NCI-H2196 (cell line): ENCODE measurements around the gene GPT2.
"Not testable (repeated sequence)": the region's sequence is repeated elsewhere in the genome, so short reads cannot be mapped to it uniquely, and the experiment has no call there.

ENCODE experiments used
- DNase-seq: peaks from one replicate; lab custom pipeline; 2025; ENCODE audit not compliant: unreplicated experiment; lab: John Stamatoyannopoulos, UW

The GPT2 gene

DNA sequence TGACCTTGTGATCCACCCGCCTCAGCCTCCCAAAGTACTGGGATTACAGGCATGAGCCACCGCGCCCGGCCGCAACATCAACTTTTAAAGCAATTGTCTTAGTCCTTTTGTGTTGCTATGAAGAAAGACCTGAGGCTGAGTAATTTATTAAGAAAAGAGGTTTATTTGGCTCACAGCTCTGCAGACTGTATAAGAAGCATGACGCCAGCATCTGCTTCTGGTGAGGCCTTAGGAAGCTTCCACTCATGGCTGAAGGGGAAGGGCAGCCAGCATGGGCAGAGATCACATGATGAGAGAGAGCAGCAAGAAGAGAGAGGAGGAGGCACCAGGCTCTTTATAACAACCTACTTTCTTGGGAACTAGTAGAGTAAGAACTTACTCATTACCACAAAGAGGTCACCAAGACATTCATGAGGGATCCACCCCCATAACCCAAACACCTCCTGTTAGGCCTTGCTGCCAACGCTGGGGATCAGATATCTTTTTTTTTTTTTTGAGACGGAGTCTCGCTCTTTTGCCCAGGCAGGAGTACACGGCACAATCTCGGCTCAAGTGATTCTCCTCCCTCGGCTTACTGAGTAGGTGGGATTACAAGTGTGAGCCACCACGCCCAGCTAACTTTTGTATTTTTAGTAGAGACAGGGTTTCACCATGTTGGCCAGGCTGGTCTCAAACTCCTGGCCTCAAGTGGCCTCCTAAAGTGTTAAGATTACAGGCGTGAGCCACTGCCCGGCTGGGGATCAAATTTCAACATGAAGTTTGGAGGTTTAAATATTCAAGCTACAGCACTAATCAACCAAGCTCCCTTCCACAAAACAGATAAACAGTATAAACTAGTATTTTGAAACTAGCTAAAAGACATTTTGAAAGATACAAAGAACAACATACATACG lies 21.4 kb upstream of the GPT2 start:
- no peak for DNase-seq

DNA sequence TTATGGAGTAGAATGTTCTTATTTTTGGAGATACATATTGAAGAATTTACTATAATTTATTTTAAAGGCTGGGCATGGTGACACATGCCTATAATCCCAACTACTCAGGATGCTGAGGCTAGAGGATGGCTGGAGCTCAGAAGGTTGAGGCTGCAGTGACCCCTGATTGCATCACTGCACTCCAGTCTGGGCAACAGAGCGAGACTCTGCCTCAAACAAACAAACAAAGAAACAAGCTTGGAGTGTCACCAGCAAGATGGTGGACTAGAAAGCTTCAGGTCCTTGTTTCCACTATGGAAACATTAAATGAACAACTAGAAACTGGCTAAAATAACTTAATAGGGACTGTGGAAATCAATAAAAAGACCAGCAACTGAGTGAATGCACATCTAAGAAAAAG lies 17.9 kb upstream of the GPT2 start:
- no peak for DNase-seq

DNA sequence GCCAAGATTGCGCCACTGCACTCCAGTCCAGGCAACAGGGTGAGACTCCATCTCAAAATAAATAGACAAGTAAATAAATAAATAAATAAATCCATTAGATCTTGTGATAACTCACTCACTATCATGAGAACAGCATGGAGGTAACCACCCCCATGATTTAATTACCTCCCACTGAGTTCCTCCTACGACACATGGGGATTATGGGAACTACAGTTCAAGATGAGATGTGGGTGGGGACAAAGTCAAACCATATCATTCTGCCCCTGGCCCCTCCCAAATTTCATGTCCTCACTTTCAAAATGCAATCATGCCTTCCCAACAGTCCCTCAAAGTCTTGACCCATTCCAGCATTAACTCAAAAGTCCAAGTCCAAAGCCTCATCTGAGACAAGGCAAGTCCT lies 16.7 kb upstream of the GPT2 start:
- not testable (repeated sequence) for DNase-seq

DNA sequence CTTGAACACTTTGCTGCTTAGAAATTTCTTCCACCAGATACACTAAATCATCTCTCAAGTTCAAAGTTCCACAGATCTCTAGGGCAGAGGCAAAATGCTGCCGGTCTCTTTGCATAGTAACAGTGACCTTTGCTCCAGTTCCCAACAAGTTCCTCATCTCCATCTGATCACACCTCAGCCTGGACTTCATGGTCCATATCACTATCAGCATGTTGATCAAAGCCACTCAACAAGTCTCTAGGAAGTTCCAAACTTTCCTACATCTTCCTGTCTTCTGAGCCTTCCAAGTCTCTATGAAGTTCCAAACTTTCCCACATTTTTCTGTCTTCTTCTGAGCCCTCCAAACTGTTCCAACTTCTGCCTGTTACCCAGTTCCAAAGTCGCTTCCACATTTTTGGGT lies 15.3 kb upstream of the GPT2 start:
- DNase-seq, result not testable (repeated sequence)

DNA sequence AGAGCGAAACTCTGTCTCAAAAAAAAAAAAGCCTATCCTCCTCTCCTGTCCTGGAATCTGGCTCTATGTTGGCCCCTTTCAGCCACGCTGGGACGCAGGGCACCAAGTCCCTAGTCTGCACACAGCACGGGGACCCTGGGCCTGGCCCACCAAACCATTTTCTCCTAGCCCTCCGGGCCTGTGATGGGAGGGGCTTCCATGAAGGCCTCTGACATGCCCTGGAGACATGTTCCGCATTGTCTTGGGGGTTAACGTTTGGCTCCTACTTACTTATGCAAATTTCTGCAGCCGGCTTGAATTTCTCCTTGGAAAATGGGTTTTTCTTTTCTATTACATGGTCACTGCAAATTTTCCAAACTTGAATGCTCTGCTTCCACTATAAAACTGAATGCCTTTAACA lies 12.6 kb upstream of the GPT2 start:
- no peak for DNase-seq

DNA sequence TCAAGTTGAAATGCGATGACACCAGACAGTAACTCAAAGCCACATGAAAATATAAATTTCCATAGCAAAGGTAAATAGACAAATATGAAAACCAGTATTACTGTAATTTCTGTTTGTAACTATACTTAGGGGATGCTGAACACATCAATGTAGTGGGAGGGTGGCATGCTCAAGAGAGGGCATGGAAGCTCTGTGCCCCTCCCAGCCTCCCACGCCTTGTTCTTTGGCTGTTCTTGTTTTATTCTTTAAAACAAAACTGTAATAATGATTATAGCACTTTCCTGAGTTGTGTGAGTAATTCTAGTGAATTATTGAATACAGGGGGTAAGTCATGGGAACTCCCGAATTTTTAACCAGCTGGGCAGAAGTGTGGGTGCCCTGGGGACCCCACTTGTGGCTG lies 11.0 kb upstream of the GPT2 start:
- DNase-seq, result no peak

DNA sequence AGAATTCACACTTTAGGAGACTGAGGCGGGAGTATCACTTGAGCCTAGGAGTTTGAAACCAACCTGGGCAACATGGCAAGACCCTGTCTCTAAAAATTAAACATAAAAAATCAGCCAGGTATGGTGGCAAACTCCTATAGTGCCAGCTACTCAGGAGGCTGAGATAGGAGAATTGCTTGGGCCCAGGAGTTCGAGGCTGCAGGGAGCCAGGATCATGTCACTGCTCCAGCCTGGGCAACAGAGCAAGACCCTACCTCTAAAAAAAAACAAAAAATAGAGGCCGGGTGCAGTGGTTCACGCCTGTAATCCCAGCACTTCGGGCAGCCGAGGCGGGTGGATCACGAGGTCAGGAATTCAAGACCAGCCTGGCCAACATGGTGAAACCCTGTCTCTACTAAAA lies 8.9 kb upstream of the GPT2 start:
- no peak for DNase-seq

DNA sequence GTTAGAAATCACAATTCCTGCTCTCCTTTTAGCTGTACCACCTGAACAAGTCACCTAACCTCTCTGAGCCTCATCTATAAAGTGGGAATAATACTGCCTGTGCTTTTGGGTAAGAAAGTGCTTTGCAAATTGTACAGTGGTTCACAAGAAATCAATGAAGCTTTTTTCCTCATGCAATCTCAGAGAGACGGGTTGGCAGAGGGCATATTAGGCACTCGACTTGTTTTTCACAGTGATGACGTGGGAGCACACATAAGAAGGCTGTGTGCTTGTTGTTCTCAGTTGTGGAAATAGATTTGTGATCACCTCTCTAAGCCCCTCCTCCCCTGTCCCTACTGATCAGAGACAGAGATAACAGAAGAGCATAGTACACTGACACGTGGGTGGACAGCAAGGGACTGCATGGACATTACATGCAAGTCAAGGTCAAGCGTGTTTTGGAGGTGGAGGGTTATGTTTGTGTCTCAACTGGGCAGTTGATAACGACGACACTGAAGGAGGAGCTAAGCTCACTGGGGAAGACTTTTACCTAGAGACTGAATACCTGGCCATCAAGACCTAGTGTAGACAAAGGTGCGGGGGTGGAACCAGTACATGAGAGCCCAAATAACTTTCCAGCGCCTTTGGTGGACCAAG lies 1.7 kb upstream of the GPT2 start:
- DNase-seq, result no peak

DNA sequence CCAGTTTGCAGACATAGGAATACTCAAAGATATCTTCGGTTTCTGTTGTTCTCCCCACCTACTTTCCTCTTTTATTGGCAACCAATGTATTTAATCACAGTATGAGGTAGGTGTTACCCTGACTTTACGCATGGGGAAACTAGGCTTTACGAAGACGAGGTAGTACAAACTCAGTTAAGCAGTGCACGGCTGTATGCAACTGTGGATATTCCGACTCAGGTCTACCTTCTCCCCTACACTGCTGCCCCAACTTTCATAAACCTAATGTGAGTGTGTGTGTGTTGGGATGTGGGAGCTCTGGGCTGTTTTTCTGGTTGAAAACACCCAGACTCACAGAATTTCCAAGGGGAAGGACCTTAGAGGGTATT lies 1.2 kb upstream of the GPT2 start:
- no peak for DNase-seq

DNA sequence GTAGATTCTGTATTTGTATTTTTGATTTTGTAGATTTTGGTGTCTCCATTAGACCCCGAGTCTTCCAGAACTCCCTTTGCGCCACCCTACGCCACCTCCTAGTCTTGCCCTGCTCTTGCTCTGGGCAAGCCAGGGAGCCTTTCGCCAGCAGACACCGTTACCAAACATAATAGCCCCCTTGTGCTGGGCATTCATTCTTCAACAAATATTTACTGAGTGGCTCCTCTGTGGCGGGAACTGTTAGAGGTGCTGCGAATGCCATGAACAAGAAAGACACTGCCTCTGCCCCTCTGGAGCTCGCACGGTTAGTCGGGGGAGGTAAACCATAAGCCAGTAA lies 841 bp upstream of the GPT2 start:
- DNase-seq, result peak; percentile 29

DNA sequence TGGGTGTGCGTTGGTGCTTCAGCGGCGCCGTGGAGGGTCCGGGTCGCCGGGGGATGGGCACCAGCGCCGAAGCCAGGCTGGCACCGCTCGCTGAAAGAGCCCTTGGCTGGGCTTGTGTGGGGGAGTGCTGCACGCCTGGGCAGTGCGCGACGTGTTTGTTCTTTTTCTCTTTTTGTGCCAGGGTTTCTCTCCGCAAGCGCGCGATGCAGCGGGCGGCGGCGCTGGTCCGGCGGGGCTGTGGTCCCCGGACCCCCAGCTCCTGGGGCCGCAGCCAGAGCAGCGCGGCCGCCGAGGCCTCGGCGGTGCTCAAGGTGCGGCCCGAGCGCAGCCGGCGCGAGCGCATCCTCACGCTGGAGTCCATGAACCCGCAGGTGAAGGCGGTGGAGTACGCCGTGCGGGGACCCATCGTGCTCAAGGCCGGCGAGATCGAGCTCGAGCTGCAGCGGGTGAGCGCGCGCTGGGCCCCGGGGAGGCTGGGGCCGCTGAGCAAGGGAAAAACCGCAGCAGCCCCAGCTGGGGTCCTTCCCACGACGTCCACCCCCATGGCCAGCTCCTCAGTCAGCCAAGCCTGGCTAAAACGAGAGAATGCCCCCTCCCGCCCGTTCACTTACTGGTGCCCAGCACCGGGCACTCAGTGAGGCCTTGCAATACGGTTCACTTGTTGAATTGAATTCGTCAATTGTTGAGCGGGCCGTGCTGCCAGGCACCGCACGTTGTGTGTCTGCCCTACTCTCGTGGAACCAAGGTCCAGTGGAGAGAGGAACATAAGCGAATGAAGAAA lies 541 bp downstream of the GPT2 start:
- no peak for DNase-seq

DNA sequence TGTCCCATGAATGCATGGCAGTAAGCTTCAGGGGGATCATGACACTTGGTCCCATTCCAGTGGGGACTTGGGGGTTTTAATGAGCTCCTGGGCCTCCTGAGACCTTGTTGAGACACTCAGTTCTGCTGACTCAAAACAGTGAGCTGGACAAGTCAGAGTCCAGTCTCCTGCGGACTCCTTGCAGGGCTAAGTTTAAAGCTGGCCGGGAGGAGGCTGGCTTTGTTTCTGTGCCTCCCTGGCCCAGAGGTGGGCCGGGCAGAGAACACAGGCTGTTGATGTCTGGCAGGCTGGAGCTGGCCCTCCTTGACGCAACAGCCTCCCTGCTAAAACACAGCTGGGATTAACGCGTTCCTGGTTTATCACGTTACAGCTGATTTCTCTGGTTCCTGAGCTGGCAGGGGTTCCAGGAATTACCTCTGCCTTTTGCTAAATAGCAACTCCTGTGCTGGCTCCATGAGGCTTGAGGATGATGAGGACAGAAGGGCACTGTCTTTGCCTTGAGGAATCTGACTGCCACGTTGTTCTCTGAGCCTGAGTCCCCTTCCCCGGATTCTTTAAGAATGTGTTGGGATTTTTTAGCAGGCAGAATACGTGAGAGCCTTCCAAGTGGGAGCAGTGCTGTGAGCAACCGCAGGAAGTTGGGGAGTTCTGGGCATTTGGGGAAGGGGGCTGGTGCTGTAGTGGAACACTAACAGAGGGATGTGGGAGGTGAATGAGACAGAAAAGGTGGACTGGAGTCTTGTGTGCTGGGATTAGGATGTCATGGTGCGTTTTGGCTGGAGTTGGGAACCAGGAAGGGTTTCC lies 2.0 kb downstream of the GPT2 start:
- DNase-seq, result no peak

DNA sequence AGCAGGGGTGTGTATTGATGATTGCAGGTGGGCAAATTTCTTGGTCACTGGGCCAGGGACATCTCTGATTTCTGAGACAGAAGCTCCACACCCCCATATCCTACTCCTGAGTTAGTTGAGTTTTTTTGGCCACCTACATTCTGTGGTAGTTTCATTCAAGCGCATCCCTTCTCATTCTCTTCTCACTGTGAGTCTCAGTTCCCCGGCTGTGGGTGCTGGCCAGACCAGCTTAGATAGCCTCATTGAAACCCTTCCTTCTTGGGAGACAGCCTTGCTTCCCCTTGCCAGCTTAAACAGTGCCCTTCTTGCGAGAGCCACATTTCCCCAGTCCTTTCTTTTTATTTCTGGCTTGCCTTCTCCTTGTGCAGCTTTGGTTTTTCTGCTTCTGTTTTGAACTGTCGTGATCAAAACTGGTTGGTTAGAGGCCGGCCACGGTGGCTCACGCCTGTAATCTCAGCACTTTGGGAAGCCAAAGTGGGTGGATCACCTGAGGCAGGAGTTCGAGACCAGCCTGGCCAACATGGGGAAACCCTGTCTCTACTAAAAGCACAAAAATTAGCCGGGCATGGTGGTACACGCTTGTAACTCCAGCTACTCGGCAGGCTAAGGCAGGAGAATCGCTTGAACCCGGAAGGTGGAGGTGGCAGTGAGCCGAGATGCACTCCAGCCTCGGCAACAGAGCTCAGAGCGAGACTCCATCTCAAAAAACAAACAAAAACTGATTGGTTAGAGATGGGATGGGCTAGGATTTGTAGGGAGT lies 2.8 kb downstream of the GPT2 start:
- DNase-seq, result no peak

DNA sequence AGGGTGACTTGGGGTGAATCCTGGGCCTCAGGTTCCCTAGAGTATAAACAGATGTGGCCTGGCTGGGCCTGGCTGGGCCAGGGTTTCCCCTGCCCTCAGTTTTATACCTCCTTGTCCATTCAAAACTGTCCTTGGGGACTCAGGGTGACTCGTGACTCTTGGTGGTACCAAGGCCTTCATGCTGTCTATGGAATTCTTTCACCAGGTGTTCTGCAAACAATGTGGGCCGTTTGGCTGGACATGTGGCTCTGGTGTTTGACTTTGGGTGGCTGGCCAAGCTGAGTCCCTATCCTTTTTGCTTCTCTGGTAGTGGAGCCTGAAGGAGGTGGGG lies 3.3 kb downstream of the GPT2 start:
- no peak for DNase-seq

DNA sequence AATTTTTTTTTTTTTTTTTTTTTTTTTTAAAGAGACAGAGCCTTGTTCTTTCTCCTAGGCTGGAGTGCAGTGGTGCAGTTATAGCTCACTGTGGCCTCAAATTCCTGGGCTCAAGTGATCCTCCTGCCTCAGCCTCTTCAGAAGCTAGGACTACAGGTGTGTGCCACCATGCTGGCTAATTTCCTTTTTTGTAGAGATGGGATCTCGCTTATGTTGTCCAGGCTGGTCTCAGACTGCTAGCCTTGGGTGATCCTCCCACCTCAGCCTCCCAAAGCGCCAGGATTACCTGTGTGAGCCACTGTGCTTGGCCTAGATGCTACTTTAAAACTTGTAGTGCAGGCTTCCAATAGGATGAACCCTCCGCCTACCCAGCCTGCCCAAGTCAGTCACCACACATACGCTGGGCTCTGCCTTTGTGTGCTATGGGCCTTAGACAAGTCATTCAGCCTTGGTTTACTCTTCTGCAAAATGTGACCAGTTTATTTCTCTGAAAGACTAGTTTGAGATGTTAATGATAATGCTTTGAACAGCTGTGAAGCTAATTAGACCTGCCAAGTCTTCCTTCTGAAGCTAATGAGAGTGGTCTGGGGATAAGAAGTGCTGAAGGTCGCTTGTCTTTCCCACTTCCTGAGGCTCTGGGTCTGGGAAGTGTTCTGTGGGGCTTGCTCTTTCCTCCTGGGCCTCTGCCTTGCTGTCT lies 5.2 kb downstream of the GPT2 start:
- DNase-seq, result no peak

DNA sequence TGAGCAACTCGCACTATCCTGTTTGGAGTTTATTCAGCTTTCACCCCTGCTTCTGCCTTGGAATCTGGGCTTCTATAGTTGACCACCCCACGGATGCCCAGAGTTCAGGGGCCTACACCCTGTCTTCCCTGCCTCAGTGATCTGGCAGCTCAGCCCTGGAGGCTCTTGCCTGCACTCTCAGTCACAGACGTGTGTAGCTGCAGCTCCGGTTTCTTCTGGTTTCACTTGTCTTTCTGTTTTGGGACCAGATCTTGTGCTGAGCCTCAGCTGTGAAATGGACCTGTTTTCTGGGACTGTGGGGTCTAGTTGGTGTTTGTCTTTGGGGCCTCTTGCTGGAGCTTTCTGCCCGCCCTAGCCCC lies 5.8 kb downstream of the GPT2 start:
- no peak for DNase-seq

DNA sequence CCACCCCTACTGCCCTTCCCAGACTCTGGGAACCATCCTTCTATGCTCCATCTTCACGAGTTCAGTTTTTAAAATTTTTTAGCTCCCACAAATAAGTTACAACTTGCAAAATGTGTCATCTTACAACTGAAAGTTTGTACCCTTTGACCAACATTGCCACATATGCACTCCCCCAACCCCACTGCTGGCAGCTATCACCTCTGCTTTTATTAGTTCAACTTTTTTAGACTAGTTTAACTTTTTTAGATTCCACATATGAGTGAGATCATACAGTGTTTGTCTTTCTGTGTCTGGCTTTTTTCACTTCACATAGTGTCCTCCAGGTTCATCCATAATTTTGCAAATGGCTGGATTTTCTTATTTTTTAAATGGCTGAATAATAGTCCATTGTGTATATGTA lies 7.7 kb downstream of the GPT2 start:
- DNase-seq, result no peak

DNA sequence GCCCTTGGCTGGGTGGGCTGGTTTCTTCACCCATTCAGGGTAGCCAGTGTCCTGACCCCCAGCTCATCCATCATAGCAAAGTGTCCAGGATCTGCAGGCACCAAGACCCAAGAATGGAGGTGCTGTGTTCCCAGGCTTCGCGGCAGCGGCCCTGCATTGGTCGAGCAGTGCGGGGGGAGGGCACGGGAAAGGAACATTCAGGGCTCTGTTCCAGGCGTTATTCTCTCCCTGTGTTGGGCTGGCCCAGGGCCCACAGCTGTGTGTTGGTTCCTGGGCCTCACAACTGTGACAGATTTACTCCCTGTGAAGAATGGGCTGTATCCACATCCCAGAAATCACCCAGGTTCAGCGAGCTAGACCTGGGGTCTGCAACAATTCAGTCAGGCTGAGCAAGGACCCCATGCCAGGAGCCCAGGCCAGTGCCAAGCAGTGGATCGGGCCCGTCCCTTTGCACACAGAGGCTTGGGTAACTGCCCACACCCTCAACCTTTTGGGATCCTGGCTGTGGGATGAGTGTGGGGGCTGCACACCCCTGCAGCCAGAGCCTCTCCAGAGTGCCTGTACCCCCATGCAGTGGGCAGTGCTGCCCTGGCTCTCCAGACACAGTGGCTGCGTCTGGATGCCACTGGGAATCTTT lies 10.0 kb downstream of the GPT2 start:
- DNase-seq, result no peak

DNA sequence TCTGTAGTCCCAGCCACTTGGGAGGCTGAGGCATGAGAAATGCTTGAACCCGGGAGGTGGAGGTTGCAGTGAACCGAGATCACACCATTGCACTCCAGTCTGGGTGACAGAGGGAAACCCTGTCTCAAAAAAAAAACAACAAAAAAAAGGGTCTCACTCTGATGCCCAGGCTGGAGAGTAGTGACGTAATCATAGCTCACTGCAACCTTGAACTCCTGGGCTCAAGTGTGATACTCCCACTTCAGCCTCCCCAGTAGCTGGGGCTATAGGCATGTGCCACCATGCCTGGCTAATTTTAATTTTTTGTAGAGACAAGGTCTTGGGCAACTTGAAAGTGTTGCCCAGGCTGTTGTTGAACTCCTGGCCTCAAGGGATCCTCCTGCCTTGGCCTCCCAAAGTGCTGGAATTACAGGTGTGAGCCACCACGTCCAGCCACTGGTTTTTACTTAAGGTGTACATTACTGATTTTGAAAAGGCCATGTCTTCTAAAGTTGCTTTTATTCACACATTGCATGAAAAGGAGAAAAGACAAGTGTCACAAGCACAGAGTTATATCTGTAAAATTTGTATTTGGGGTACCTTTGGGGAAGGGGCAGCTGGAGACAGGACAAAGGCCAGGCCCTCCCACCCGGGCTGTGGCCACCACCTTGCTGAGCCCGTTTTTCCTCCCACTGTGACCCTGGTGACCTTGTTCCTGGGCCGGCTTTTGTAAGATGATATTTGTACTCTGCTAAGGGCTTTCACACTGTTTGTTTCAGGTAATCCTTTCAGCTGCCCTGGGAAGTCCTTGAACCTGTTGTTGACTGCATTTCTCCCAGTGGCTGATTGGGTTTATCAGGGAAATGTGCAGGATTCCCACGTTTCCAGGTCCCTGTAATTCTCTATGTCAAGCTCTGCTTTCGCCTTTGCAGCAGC lies 11.5 kb downstream of the GPT2 start:
- peak; percentile 7 for DNase-seq
